ENCODE measurements around the gene KRT84. TPM values are rescaled to one million over a fixed set of nuclear protein-coding genes. Genes with fewer than 3 reads are reported as not detected.

KRT84 gene
- total RNA-seq, 6 donors from 2014 or later = not detected

- Histone ChIP-seq H3K27me3 (no peaks in the 10 kb centered on the region), H3K9me3 (peaks cover 0 to 8% (median 0%) of the 10 kb centered on the region in 4 donors), H3K4me1 (no peaks in the 10 kb centered on the region), H3K4me3 (no peak overlapping the region), H3K27ac (no peak overlapping the region), H3K36me3 (no peaks in the 10 kb centered on the region)
- TF ChIP-seq CTCF (IDR thresholded peaks at IDR 0.05) (no peak), POLR2AphosphoS5 (IDR thresholded peaks at IDR 0.05) (no peak), POLR2A (IDR thresholded peaks at IDR 0.05) (no peak), EP300 (IDR thresholded peaks at IDR 0.05) (no peak)
- DNase-seq (no peak), ATAC-seq (ENCODE audit: low FRiP score in 2 of 2) (no peak)
- WGBS, 2 donors = 83 to 84% methylated on average over 2 of the region's 2 CpGs
Observed at GRCh38 chr12:52336641-52337040, 48.8 kb downstream of the KRT84 start.

- ATAC-seq (ENCODE audit: low FRiP score in 2 of 2) (no peak), DNase-seq (peak in 1 of 2 donors; percentile 20)
- Histone ChIP-seq H3K36me3 (no peaks in the 10 kb centered on the region), H3K4me3 (no peak overlapping the region), H3K27ac (no peak overlapping the region), H3K9me3 (peaks cover 0 to 8% (median 0%) of the 10 kb centered on the region in 4 donors), H3K27me3 (no peaks in the 10 kb centered on the region), H3K4me1 (no peaks in the 10 kb centered on the region)
- TF ChIP-seq POLR2AphosphoS5 (IDR thresholded peaks at IDR 0.05) (no peak), CTCF (IDR thresholded peaks at IDR 0.05) (no peak), POLR2A (IDR thresholded peaks at IDR 0.05) (no peak), EP300 (IDR thresholded peaks at IDR 0.05) (no peak)
- 89% methylated on average over 4 of the region's 4 CpGs for WGBS, 2 donors
Observed at GRCh38 chr12:52335598-52336262, 49.7 kb downstream of the KRT84 start.

GRCh38 chr12:52334185-52334584 is 51.3 kb downstream of the KRT84 start:
- TF ChIP-seq POLR2AphosphoS5 (IDR thresholded peaks at IDR 0.05) = no peak
- TF ChIP-seq CTCF (IDR thresholded peaks at IDR 0.05) = no peak
- TF ChIP-seq POLR2A (IDR thresholded peaks at IDR 0.05) = no peak
- no peak for TF ChIP-seq EP300 (IDR thresholded peaks at IDR 0.05)
- ATAC-seq (ENCODE audit: low FRiP score in 2 of 2) = no peak

GRCh38 chr12:52333321-52333720 is 52.1 kb downstream of the KRT84 start:
- Histone ChIP-seq H3K36me3 (no peaks in the 10 kb centered on the region), H3K9me3 (peaks cover 0 to 8% (median 0%) of the 10 kb centered on the region in 4 donors), H3K4me3 (no peak overlapping the region), H3K4me1 (no peaks in the 10 kb centered on the region), H3K27ac (no peak overlapping the region), H3K27me3 (no peaks in the 10 kb centered on the region)
- ATAC-seq (ENCODE audit: low FRiP score in 2 of 2) = no peak
- DNase-seq = no peak
- TF ChIP-seq CTCF (IDR thresholded peaks at IDR 0.05) (no peak), EP300 (IDR thresholded peaks at IDR 0.05) (no peak), POLR2AphosphoS5 (IDR thresholded peaks at IDR 0.05) (no peak), POLR2A (IDR thresholded peaks at IDR 0.05) (no peak)
- whole genome bisulfite sequencing, 2 donors = 43 to 53% methylated on average over 3 of the region's 3 CpGs

More at GRCh38 chr12:52334185-52334584, 51.3 kb downstream of the KRT84 start:
- Histone ChIP-seq H3K27ac (no peak overlapping the region), H3K4me3 (no peak overlapping the region), H3K4me1 (no peaks in the 10 kb centered on the region), H3K36me3 (no peaks in the 10 kb centered on the region), H3K27me3 (no peaks in the 10 kb centered on the region), H3K9me3 (peaks cover 0 to 8% (median 0%) of the 10 kb centered on the region in 4 donors)
- 83 to 87% methylated on average over 3 of the region's 3 CpGs for WGBS, 2 donors
- DNase-seq = no peak

GRCh38 chr12:52332381-52332780 is 53.1 kb downstream of the KRT84 start:
- no peak for DNase-seq
- no peak overlapping the region for H3K27ac ChIP-seq
- no peaks in the 10 kb centered on the region for H3K27me3 ChIP-seq
- no peak overlapping the region for H3K4me3 ChIP-seq
- no peaks in the 10 kb centered on the region for H3K36me3 ChIP-seq
- no peak for ATAC-seq (ENCODE audit: low FRiP score in 2 of 2)
- 80 to 88% methylated on average over 1 of the region's 1 CpG for WGBS, 2 donors
- H3K9me3 ChIP-seq = peaks cover 0 to 8% (median 0%) of the 10 kb centered on the region in 4 donors
- TF ChIP-seq EP300 (IDR thresholded peaks at IDR 0.05) (no peak), POLR2AphosphoS5 (IDR thresholded peaks at IDR 0.05) (no peak), POLR2A (IDR thresholded peaks at IDR 0.05) (no peak), CTCF (IDR thresholded peaks at IDR 0.05) (no peak)
- peaks cover 0 to under 1% (median 0%) of the 10 kb centered on the region in 4 donors for H3K4me1 ChIP-seq
